A549 treated with CORT108297 at 1 μM for 4 hours (cell line): ENCODE data around the gene ALG13. TPM values are rescaled to one million over a fixed set of nuclear protein-coding genes. Genes with fewer than 3 reads are reported as not detected.

Experiments used
- total RNA-seq: library from RNA; stranded (reverse); fragments of 200-300 nt; extraction: Qiagen RNA extraction; gene quantifications from 5 replicates; pipeline ENCODE4 v1.2.3, GENCODE V29; 2022

Gene ALG13
- total RNA-seq: 50.5 to 71.2 TPM (median 55.3 TPM) in 5 replicates

DNA sequence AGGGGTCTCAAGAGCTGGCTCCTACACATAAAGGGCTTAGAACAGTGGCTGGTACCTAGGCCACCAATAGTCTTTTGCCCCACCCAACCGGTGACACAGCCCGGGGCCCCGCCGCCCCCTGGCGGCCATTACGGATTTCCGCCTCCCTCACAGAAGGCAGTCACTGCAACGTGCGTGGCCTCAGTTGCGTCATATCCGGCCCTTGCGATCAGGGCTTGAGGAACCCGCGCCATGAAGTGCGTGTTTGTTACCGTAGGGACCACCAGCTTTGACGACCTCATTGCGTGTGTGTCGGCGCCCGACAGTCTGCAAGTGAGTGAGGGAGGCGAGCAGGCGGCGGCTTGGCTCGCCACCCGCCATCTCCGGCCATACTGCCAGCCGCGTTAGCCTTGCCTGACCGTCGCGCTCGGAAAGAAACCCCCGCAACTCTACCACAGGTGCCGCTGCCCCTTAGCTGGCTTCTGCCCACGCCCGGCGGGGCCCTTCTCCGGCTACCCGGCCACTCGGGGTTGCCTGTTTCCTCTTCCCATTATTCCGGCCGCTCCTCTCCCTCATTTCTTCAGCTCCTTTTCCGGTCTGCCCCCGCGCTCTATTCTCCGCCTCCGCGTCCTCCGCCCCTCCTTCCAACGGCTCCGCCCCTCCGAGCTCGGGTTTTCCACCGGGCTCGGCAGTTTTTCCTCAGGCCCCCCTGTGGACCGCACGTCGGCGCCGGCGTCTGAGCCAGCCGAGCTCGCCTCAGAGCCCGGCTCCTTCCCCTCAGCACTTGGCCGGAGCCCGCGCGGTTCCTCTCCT is at the start of gene ALG13:
TSS of gene ALG13 (plus strand) at position 183 of the 792 bp plus-strand sequence. CDS start at position 232, 49 bp downstream.

Other genes with a start within 250 kb of the ALG13 start
- not detected in 5 replicates for gene SERTM2, start 169.5 kb upstream of the ALG13 start, total RNA-seq
- not detected in 5 replicates for gene TRPC5OS, start 195.0 kb downstream of the ALG13 start, total RNA-seq